Tibial nerve (tissue), 3 donors: ENCODE results near the gene GRM1.

ENCODE experiments used
- CTCF ChIP-seq, 5 experiments: fragments of 200-600 bp in 3 of 5; fragments of 450-650 bp in 2 of 5; sonication (generic) in 3 of 5; IDR thresholded peaks; one replicate each; pipeline ENCODE4 v1.5.1; 2016 to 2019; ENCODE audit warnings: antibody characterized with exemption in 5 of 5, mild to moderate bottlenecking in 3 of 5, moderate library complexity in 2 of 5
- POLR2A ChIP-seq, 2 donors: fragments of 450-650 bp; IDR thresholded peaks; one replicate each; pipeline ENCODE4 v1.6.1; 2017; ENCODE audit warnings: antibody characterized with exemption in 2 of 2, mild to moderate bottlenecking in 2 of 2, moderate library complexity in 2 of 2

GRCh38 chr6:146341493-146342230 is 312.8 kb downstream of the GRM1 start:
- no peak for TF ChIP-seq CTCF (IDR thresholded peaks at IDR 0.05)
- TF ChIP-seq POLR2A (IDR thresholded peaks at IDR 0.05): no peak
